ENCODE measurements around the gene TTI1. TPM values are rescaled to one million over a fixed set of nuclear protein-coding genes. Genes with fewer than 3 reads are reported as not detected.

The TTI1 gene
- polyA plus RNA-seq, 1 of the 3 experiments (the other 2 are of a cell fraction), result 15.6 TPM

GRCh38 chr20:37989601-37990295 lies 43.5 kb downstream of the TTI1 start:
- H3K36me3 ChIP-seq (replicated peaks in 1 of 2; ENCODE audit: control insufficient read depth in 1 of 2, insufficient read depth in 2 of 2, low read length in 1 of 2), result peaks cover 14 to 24% of the 10 kb centered on the region in 2 experiments
- H3F3A ChIP-seq (replicated peaks; ENCODE audit: insufficient read depth), result no peaks in the 10 kb centered on the region
- POLR2A ChIA-PET, result no interaction called here
- no peak overlapping the region for H3K4me2 ChIP-seq
- 77% methylated on average over 5 of the region's 7 CpGs for WGBS (ENCODE audit: low lambda C conversion rate)
- H3K79me2 ChIP-seq (ENCODE audit: insufficient read depth), result no peaks in the 10 kb centered on the region
- TF ChIP-seq REST (IDR thresholded peaks at IDR 0.05; ENCODE audit: low read depth, low read length) (no peak), NFIC (IDR thresholded peaks at IDR 0.05; ENCODE audit: borderline replicate concordance) (no peak), POLR2AphosphoS5 (IDR thresholded peaks at IDR 0.05; ENCODE audit: low read depth, low read length) (no peak), USF1 (IDR thresholded peaks at IDR 0.05; ENCODE audit: borderline replicate concordance, low read depth) (no peak)
- H3K9me3 ChIP-seq, result no peaks in the 10 kb centered on the region
- no peaks in the 10 kb centered on the region for H3K9me2 ChIP-seq
- CTCF ChIA-PET, result interaction anchor here (1.0 to 5.3 kb wide), 5 partner anchors 74 to 426 kb away, joined by 3 to 30 read pairs (median 14); partner anchors contain the start of gene VSTM2L
- peaks cover 4 to 77% of the 10 kb centered on the region in 2 experiments; a peak in 3 of 4 replicates for H3K4me1 ChIP-seq (ENCODE audit: control insufficient read depth in 1 of 2, insufficient read depth in 2 of 2, low read depth in 1 of 2, low read length in 1 of 2)
- no peak for DNase-seq
- H3K27me3 ChIP-seq (ENCODE audit: insufficient read depth), result no peaks in the 10 kb centered on the region
- no peak overlapping the region for H3K4me3 ChIP-seq (ENCODE audit: low read depth in 2 of 2, low read length in 1 of 2)
- peak overlapping the region in 1 of 2 experiments; percentile 99; a peak in 2 of 4 replicates for H3K27ac ChIP-seq (ENCODE audit: low read depth in 2 of 2, low read length in 1 of 2)
- no peak overlapping the region for H3K9ac ChIP-seq
- H2AFZ ChIP-seq (ENCODE audit: low read depth), result no peak overlapping the region
- no peaks in the 10 kb centered on the region for H4K20me1 ChIP-seq (ENCODE audit: insufficient read depth)

- POLR2A ChIA-PET, result interaction anchor here (2.5 kb wide), 1 partner anchor 74 kb away, joined by 12 read pairs; no protein-coding TSS in a partner anchor
- H3K9ac ChIP-seq, result no peak overlapping the region
- no peak overlapping the region for H3K4me2 ChIP-seq
- no peaks in the 10 kb centered on the region for H3K27me3 ChIP-seq (ENCODE audit: insufficient read depth)
- H4K20me1 ChIP-seq (ENCODE audit: insufficient read depth), result no peaks in the 10 kb centered on the region
- TF ChIP-seq ELF1 (IDR thresholded peaks at IDR 0.05), result no peak
- TF ChIP-seq EP300 (IDR thresholded peaks at IDR 0.05; ENCODE audit: borderline replicate concordance in 1 of 2, low read depth in 1 of 2, low read length in 1 of 2), result no peak
- no peak for TF ChIP-seq TAF1 (IDR thresholded peaks at IDR 0.05; ENCODE audit: borderline replicate concordance, low read depth, low read length)
- no peak for TF ChIP-seq PBX3 (IDR thresholded peaks at IDR 0.05)
- no peak for TF ChIP-seq POLR2AphosphoS5 (IDR thresholded peaks at IDR 0.05; ENCODE audit: low read depth, low read length)
- TF ChIP-seq FOSL2 (IDR thresholded peaks at IDR 0.05; ENCODE audit: borderline replicate concordance, low read depth), result no peak
- H2AFZ ChIP-seq (ENCODE audit: low read depth), result no peak overlapping the region
- WGBS (ENCODE audit: low lambda C conversion rate), result 87% methylated on average over 5 of the region's 5 CpGs
- no peak overlapping the region; a peak in 1 of 4 replicates for H3K4me3 ChIP-seq (ENCODE audit: low read depth in 2 of 2, low read length in 1 of 2)
- peaks cover 4 to 89% of the 10 kb centered on the region in 2 experiments; a peak in 3 of 4 replicates for H3K4me1 ChIP-seq (ENCODE audit: control insufficient read depth in 1 of 2, insufficient read depth in 2 of 2, low read depth in 1 of 2, low read length in 1 of 2)
- no peaks in the 10 kb centered on the region for H3K9me3 ChIP-seq
- no peaks in the 10 kb centered on the region for H3K9me2 ChIP-seq
- peaks cover 8 to 20% of the 10 kb centered on the region in 2 experiments for H3K36me3 ChIP-seq (replicated peaks in 1 of 2; ENCODE audit: control insufficient read depth in 1 of 2, insufficient read depth in 2 of 2, low read length in 1 of 2)
- no peaks in the 10 kb centered on the region for H3F3A ChIP-seq (replicated peaks; ENCODE audit: insufficient read depth)
- CTCF ChIA-PET, result interaction anchor here (0.6 to 5.3 kb wide), 12 partner anchors 10 to 425 kb away, joined by 3 to 30 read pairs (median 4); partner anchors contain the start of gene VSTM2L
- DNase-seq, result no peak
- no peaks in the 10 kb centered on the region for H3K79me2 ChIP-seq (ENCODE audit: insufficient read depth)
- peak overlapping the region; percentile 24 to 99; a peak in 3 of 4 replicates for H3K27ac ChIP-seq (ENCODE audit: low read depth in 2 of 2, low read length in 1 of 2)
Measured at GRCh38 chr20:37988306-37988954, 44.8 kb downstream of the TTI1 start.
